B cell (primary cell): Measurements from ENCODE around the gene TYW1.
"Not testable (repeated sequence)": the region's sequence is repeated elsewhere in the genome, so short reads cannot be mapped to it uniquely, and the experiment has no call there.

ENCODE experiments used
- CTCF ChIP-seq: fragments of 200-600 bp; IDR thresholded peaks from one replicate; pipeline ENCODE4 v1.8.0; 2022; ENCODE audit warnings: antibody characterized with exemption, mild to moderate bottlenecking
- EZH2 ChIP-seq: IDR thresholded peaks from 2 replicates; pipeline ENCODE4 v1.6.1; 2012; ENCODE audit warnings: borderline replicate concordance, low read depth, mild to moderate bottlenecking, moderate library complexity, low read length; ENCODE audit not compliant: insufficient read depth, poor library complexity, severe bottlenecking

- TF ChIP-seq CTCF, EZH2: not testable (repeated sequence)
Observed at GRCh38 chr7:67233506-67233905, 236.9 kb downstream of the TYW1 start.
